Activated T-helper 2 cell treated with anti-CD3 and anti-CD28 coated beads, Interferon-gamma antibody, Interleukin-2, Interleukin-4, amounts not matched to agents 10 μg/mL and 5 μg/mL and 100 μg/mL, durations not matched to agents 14 hours and 24 hours and 36 hours (primary cell): ENCODE data around the gene PATZ1. TPM values are rescaled to one million over a fixed set of nuclear protein-coding genes. Genes with fewer than 3 reads are reported as not detected.
"Not testable (repeated sequence)": the region's sequence is repeated elsewhere in the genome, so short reads cannot be mapped to it uniquely, and the experiment has no call there.

ENCODE experiments used
- DNase-seq: peaks from one replicate; pipeline ENCODE4 v3.0.0; 2021; ENCODE audit warnings: low spot score
- H3K27ac Mint-ChIP-seq: one replicate; pipeline ENCODE4 v1.8.0; 2021; ENCODE audit warnings: mixed read lengths
- H3K27me3 Mint-ChIP-seq: one replicate; pipeline ENCODE4 v1.8.0; 2021; ENCODE audit warnings: low read depth, mixed read lengths
- H3K36me3 Mint-ChIP-seq: one replicate; pipeline ENCODE4 v1.8.0; 2021; ENCODE audit warnings: low read depth, mixed read lengths
- H3K4me1 Mint-ChIP-seq: one replicate; pipeline ENCODE4 v1.8.0; 2021; ENCODE audit warnings: low read depth, mixed read lengths
- H3K4me3 Mint-ChIP-seq: one replicate; pipeline ENCODE4 v1.8.0; 2021; ENCODE audit warnings: low read depth, mild to moderate bottlenecking, moderate library complexity, mixed read lengths
- H3K9me3 Mint-ChIP-seq: one replicate; pipeline ENCODE4 v1.8.0; 2021; ENCODE audit warnings: mixed read lengths
- intact Hi-C: fragments of 100-400 bp; cut with micrococcal nuclease; formaldehyde crosslinking; loops from one replicate; pipeline ENCODE4 v1.15.1; 2023
- total RNA-seq: library from RNA; stranded (reverse); gene quantifications from 2 replicates; pipeline ENCODE4 v1.2.3, GENCODE V29; 2022

Gene PATZ1
- total RNA-seq, 1 donor from 2014 or later, result 30.6 TPM

DNA sequence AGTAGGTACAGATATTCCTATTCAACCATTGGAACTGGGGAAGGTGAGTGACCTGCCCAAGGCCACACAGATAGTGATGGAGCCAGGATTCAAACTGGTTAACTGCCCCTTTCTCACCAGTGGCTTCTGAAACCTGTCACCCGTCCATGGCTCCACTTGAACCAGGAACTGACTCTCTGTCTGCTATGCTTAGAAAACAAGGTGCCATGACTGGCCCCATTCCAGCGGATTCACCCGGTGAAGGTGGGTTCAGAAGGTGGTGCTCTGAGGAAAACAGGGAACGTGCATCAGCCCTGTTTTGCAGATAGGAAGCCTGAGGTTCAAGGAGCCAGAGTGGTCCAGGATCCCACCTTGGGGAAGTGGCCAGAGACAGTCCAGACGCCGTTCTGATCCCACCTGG, 2.6 kb upstream of the PATZ1 start:
- Mint-ChIP-seq H3K9me3 (no peaks in the 10 kb centered on the region), H3K36me3 (peaks cover 15% of the 10 kb centered on the region), H3K27ac (no peak overlapping the region), H3K4me3 (no peak overlapping the region), H3K27me3 (no peaks in the 10 kb centered on the region), H3K4me1 (peaks cover 12% of the 10 kb centered on the region)
- intact Hi-C loops, result loop anchor here (5.0 kb wide), 1 partner anchor 284 kb away; no protein-coding TSS in a partner anchor
- DNase-seq, result no peak

DNA sequence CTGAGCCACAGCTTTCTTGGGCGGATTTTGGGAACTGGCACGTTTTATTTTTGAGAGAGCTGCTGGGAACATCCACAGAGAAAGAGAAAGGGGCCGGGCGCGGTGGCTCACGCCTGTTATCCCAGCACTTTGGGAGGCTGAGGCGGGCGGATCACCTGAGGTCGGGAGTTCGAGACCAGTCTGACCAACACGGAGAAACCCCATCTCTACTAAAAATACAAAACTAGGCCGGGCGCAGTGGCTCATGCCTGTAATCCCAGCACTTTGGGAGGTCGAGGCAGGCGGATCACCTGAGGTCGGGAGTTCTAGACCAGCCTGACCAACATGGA, 1.8 kb upstream of the PATZ1 start:
- Mint-ChIP-seq H3K4me3 (peak overlapping the region; percentile 78), H3K27ac (peak overlapping the region; percentile 78), H3K4me1 (peaks cover 20% of the 10 kb centered on the region), H3K36me3 (peaks cover 23% of the 10 kb centered on the region)
- not testable (repeated sequence) for H3K27me3 Mint-ChIP-seq, H3K9me3 Mint-ChIP-seq, DNase-seq
- intact Hi-C loops, result loop anchor here (5.0 kb wide), 1 partner anchor 284 kb away; no protein-coding TSS in a partner anchor

DNA sequence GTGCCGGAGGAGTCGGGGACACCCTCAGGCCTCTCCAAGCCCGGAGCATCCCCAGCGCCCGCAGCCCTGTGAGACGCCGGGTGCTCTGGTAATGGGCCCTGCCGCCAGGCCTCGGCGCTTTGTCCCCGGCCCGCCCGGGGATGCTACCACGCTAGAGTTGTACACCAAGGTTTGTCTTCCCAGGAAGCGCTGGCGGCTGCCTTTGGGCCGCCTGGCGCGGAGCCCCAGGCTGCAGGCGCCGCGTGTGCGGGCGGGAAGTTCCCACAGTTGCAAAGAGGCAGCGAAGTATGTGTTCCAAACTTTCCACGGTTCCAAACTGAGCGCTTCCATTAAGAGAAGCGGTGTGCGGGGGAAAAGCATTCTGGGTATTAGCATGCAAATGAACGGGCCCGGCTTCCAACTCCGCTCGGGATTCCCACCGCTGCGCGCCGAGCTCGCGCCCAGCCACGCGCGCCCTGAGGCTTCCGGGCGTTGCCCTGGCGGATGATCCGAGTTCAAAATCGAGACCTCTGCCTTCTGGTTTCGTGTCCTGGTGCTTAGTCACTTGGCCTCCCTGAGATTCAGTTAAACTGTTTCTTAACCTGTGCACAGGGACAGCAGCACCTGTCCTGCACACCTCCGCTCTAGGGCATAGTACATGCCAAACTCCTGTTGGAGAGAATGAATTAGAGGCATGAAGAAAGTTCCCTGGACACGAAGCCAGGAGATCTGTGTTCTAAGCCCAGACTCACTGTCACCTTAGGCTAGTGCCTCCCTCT, 1.3 kb upstream of the PATZ1 start:
- Mint-ChIP-seq H3K27me3 (no peaks in the 10 kb centered on the region), H3K36me3 (peaks cover 29% of the 10 kb centered on the region), H3K4me3 (peak overlapping the region; percentile 78), H3K9me3 (no peaks in the 10 kb centered on the region), H3K27ac (peak overlapping the region; percentile 78), H3K4me1 (peaks cover 23% of the 10 kb centered on the region)
- peak; percentile 57 for DNase-seq
- intact Hi-C loops, result loop anchor here (2.0 to 5.0 kb wide), 2 partner anchors 149 to 285 kb away; partner anchors contain the start of gene SFI1

DNA sequence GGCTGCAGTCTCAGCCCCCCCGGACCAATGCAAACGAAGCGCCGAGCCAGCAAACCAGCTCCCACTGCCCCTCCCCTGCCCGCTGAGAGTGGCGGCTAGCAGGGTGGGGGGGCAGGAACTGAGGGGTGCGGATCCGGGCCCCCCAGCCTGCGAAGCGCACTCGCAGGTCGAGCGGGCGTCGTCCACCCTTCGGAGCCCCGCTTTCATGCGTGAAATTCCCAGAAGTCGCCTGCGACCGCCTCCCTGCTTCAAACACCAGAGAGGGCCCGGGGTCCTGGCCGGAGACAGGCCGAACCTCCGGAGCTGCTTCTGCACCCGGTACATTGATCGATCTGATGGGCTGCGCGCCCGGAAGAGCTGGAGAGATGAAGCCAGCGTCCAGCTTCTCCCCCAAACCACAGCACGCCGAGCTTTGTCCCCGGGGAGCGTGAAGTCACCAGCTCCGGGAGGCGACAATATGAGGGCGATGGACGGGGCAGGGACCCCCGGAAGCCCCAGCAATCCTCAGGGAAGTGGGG, 646 bp upstream of the PATZ1 start:
- H3K36me3 Mint-ChIP-seq, result peaks cover 35% of the 10 kb centered on the region
- H3K9me3 Mint-ChIP-seq, result no peaks in the 10 kb centered on the region
- peak overlapping the region; percentile 78 for H3K4me3 Mint-ChIP-seq

DNA sequence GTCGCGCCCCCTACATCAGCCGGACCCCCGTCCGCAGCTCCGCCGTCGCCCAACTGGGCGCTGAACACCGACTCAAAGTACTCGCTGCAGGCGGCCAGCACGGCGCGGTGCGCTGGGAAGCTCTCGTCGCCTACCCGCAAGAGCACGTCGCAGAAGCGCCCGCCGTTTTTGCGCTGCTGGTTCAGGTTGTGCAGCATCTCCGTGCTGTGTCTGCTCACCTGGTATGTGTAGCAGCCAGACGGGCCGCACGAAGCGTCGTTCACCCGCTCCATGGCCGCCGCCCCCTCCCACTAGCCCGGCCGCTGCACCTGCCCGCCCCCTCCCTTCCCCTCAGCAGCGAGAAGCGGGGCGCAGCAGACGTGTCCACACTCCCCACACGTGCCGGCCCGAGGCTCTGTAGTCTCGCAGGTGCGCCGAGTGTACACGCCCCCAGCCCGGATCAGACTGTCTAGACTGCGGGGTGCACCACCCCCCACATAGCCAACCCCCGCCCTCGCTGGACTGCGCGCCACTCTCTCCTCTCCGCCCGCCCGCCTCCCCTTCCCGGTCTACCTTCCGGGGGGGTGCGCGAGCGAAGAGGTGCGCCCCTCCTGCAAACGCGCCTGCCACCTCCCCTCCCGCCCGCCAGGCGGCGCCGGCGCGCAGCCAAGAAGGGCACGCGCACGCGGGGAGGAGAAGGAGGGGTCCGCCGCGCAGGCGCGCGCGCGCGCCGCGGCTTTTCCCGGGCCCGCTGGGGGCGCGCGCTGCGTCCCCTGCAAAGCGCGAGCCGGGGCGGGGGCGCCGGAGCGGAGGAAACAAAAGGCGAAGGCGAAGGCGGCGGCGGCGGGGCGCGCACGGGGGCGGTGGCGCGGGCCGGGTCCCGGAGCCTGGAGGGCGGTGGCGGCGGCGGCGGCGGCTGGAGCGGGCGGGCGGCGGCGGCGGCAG, 553 bp downstream of the PATZ1 start:
- Mint-ChIP-seq H3K27ac (peak overlapping the region; percentile 83), H3K27me3 (no peaks in the 10 kb centered on the region), H3K36me3 (peaks cover 45% of the 10 kb centered on the region), H3K4me3 (peak overlapping the region; percentile 88), H3K9me3 (no peaks in the 10 kb centered on the region), H3K4me1 (peaks cover 37% of the 10 kb centered on the region)
- peak; percentile 85 for DNase-seq
- intact Hi-C loops, result loop anchor here (1.0 to 5.0 kb wide), 4 partner anchors 54 to 287 kb away; partner anchors contain the start of genes DRG1 and SFI1

More for the DNA sequence above, 646 bp upstream of the PATZ1 start:
- Mint-ChIP-seq H3K4me1 (peaks cover 29% of the 10 kb centered on the region), H3K27me3 (no peaks in the 10 kb centered on the region), H3K27ac (peak overlapping the region; percentile 78)
- intact Hi-C loops, result loop anchor here (1.0 to 5.0 kb wide), 3 partner anchors 53 to 286 kb away; partner anchors contain the start of genes DRG1 and SFI1
- DNase-seq, result peak; percentile 52

DNA sequence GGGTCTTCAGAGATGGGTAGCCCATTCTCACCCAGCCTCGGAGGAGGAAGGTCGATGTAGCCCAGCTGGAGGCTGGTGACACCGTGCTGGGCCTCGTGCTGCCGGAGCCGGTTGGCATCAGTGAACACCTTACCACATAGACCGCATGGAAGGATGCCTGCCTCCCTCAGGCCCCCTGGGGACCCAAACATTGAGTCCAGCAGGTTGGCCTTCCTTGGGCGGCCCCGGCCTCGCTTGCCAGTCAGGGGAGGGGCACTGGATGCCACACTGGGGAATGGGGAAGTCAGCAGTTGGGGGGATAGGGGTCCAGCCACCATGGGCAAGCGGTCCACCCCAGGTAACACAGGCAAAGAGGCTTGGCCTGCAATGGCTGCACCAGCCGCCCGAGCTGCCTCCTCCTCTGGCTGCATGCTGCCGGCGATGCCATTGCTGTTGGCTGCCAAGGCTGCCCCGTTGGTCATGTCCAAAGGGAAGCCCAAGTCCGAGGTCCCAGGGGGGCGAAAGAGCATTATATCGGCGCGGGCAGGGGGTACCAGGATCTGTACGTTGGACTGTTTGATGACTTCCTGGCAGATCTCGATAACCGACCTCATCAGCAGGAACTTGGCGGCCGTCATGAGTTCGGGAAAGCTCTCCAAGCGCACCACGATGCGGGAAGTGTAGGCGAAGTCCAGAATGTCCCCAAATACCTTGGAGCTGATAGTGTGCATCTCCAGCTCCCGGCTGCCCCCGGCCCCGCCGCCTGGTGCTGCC, 1.4 kb downstream of the PATZ1 start:
- Mint-ChIP-seq H3K9me3 (no peaks in the 10 kb centered on the region), H3K4me1 (peaks cover 42% of the 10 kb centered on the region), H3K27me3 (no peaks in the 10 kb centered on the region), H3K4me3 (peak overlapping the region; percentile 88), H3K36me3 (peaks cover 53% of the 10 kb centered on the region), H3K27ac (peak overlapping the region; percentile 83)
- DNase-seq, result peak; percentile 22
- intact Hi-C loops, result loop anchor here (2.0 to 5.0 kb wide), 2 partner anchors 54 to 288 kb away; no protein-coding TSS in a partner anchor

DNA sequence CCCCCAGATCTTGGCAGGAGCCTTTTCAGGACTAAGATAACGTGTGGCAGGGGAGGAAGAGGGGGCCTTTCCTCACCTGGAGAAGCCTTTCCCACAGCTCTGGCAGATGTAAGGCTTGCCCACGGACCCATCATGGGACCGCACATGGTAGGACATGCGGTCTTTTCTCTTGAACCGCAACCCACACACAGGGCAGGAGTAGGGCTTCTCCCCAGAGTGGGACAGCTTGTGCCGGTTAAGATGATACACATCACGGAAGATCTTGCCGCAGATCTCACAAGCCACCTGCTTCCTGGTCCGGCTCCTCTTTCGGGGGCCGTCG, 1.9 kb downstream of the PATZ1 start:
- Mint-ChIP-seq H3K27me3 (no peaks in the 10 kb centered on the region), H3K4me1 (peaks cover 43% of the 10 kb centered on the region), H3K4me3 (peak overlapping the region; percentile 88), H3K36me3 (peaks cover 54% of the 10 kb centered on the region), H3K27ac (peak overlapping the region; percentile 83), H3K9me3 (no peaks in the 10 kb centered on the region)
- DNase-seq, result peak; percentile 23
- intact Hi-C loops, result loop anchor here (2.0 kb wide), 1 partner anchor 53 kb away; no protein-coding TSS in a partner anchor

DNA sequence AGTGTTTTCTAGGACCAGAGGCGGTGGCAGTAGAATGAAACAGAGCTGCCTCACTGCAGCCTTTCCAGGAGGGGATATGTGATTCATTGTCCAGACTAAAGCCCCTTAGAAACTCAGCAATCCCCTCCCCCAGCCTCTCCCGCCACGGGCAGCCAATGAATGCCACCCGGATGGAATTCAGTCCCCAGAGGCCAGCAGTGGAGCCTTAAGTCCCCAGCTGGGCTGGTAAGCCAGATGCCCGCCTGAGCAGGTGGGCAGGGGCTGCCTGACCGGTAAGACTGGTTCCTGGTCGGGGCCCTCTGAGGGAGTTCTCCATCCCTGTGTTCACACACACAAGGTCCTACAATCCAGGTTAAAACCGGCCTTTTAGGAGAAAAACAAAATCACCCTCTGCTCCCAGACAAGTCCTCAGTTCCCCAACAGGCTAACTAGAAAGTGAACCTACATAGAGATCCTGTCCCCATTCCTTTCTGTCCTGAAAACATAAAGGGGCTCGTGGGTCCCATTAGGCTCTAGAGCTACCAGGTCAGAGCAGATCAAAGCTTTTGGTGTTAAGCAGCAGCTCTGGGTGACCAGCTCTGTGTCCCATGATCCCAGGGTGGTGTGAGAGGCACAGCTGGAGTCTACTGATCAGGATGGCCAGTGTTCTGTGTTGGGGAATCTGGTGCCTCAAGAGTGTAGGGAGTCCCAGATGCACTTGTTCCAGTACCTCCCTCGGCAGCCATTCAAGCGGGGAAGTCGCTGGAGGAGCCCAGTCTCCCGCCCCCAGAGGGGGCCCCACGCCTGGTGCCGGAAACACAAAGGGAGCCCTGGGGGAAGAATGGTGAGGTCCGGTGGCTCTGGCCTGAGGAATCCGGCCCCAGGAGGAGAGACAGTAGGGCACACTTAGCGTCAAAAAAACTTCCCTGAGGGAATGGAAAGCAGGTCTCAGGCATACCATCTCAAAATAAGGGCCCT, 2.6 kb downstream of the PATZ1 start:
- H3K9me3 Mint-ChIP-seq, result no peaks in the 10 kb centered on the region
- H3K4me1 Mint-ChIP-seq, result peaks cover 44% of the 10 kb centered on the region
- H3K4me3 Mint-ChIP-seq, result peak overlapping the region; percentile 88
- peaks cover 58% of the 10 kb centered on the region for H3K36me3 Mint-ChIP-seq
- H3K27me3 Mint-ChIP-seq, result no peaks in the 10 kb centered on the region
- H3K27ac Mint-ChIP-seq, result peak overlapping the region; percentile 83
- intact Hi-C loops, result loop anchor here (2.0 kb wide), 1 partner anchor 53 kb away; no protein-coding TSS in a partner anchor
- no peak for DNase-seq

DNA sequence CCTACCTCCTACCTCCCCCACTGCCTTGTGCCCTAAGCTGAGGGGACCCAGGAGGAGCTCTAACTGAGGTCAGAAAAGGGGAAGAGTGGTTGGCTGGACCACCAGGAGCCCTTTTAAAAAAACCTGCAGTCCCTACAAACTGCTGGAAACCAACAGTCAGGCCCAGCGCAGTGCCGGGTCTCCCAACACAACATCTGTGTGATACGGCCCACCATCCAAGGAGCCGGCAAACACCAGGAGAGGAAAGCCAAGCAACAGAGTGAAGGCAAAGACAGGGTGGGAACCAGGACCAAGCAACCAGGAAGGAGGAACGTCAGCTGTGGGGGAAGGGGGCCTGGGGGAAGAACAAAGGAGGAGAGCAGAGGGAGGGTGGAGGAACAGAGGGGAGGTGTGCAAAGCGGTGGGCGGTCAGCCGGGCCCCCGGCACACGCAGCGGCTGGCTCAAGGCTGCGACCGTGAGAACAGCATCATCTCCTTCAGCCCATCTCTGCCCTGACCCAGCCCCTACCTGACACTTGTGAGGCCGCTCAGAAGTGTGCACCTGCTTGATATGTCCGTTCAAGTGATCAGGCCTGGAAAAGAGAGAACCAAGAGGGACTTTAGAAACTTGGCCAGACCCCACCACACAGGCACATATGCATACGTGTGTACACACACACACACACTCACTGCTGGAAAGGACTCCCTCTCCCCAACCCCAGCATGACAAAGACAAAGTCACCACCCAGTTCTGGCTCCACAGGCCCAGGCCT, 3.6 kb downstream of the PATZ1 start:
- Mint-ChIP-seq H3K4me1 (peaks cover 46% of the 10 kb centered on the region), H3K9me3 (no peaks in the 10 kb centered on the region), H3K4me3 (peak overlapping the region; percentile 88), H3K27me3 (no peaks in the 10 kb centered on the region), H3K36me3 (peaks cover 67% of the 10 kb centered on the region), H3K27ac (peak overlapping the region; percentile 28)
- DNase-seq, result no peak
- intact Hi-C loops, result no loop called here

DNA sequence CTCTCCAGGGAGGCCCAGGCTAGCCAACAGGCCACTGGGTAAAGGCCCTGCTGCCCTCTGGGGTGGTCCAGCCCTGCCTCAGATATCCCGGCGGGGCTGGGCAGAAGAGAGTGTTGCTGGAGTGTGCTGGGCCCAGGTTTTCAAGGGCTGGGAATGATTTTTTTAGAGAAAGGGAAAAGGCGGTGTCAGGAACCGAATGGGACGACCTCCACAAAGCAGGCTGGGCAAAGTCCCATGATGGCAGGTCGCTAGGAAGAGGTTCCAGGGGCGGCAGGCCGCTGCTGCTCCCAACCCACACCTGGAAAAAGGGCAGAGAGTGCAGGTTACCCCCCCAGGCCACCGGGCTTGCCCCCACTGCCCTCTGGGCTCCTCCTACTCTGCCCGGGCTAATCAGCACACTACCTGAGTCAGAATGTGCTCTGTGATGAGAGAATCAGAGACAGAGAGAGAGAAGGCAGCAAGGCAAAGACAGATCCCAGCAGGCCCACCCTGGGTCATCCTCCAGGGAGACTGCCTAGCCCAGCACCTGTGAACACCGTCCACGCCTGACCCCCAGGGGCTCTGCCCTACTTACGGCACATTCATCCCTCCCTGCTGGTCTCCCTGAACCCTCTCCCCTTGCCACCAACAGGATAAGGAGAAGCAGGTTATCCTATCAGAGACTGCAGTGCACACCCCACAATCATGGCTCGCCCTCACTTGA, 4.6 kb downstream of the PATZ1 start:
- intact Hi-C loops, result no loop called here
- H3K27ac Mint-ChIP-seq, result peak overlapping the region; percentile 57
- no peaks in the 10 kb centered on the region for H3K27me3 Mint-ChIP-seq
- peaks cover 74% of the 10 kb centered on the region for H3K36me3 Mint-ChIP-seq
- H3K4me1 Mint-ChIP-seq, result peaks cover 52% of the 10 kb centered on the region
- DNase-seq, result no peak
- H3K4me3 Mint-ChIP-seq, result peak overlapping the region; percentile 88
- no peaks in the 10 kb centered on the region for H3K9me3 Mint-ChIP-seq
